Endodermal cell (in vitro differentiated cells): Measurements from ENCODE around the gene ELMO1. TPM values are rescaled to one million over a fixed set of nuclear protein-coding genes. Genes with fewer than 3 reads are reported as not detected.

Source experiments
- DNase-seq: peaks from one replicate; pipeline ENCODE4 v3.0.0-alpha.2; 2017
- H3K27ac ChIP-seq: 2 replicates; pipeline ENCODE4 v1.5.1; 2013; ENCODE audit warnings: mild to moderate bottlenecking, low read depth, low read length, moderate library complexity
- H3K27me3 ChIP-seq: 2 replicates; pipeline ENCODE4 v1.6.1; 2013; ENCODE audit warnings: mild to moderate bottlenecking, low read length, moderate library complexity; ENCODE audit not compliant: insufficient read depth, control insufficient read depth, poor library complexity, severe bottlenecking
- H3K36me3 ChIP-seq: 2 replicates; pipeline ENCODE4 v1.7.0; 2013; ENCODE audit warnings: mild to moderate bottlenecking, low read length, moderate library complexity; ENCODE audit not compliant: control insufficient read depth, insufficient read depth
- H3K4me1 ChIP-seq: one replicate; pipeline ENCODE4 v1.7.0; 2013; ENCODE audit warnings: low read length; ENCODE audit not compliant: control insufficient read depth, insufficient read depth
- H3K4me3 ChIP-seq: 2 replicates; pipeline ENCODE4 v1.5.1; 2013; ENCODE audit warnings: mild to moderate bottlenecking, low read length, moderate library complexity
- H3K9ac ChIP-seq: 2 replicates; pipeline ENCODE4 v1.6.1; 2013; ENCODE audit warnings: mild to moderate bottlenecking, low read length, moderate library complexity; ENCODE audit not compliant: poor library complexity, severe bottlenecking; ENCODE audit errors: extremely low read depth
- H3K9me3 ChIP-seq: 2 replicates; pipeline ENCODE4 v1.6.1; 2013; ENCODE audit warnings: mild to moderate bottlenecking, low read length, moderate library complexity; ENCODE audit not compliant: control insufficient read depth
- H3K27ac Mint-ChIP-seq: 2 replicates; pipeline ENCODE4 v1.8.0; 2020; ENCODE audit warnings: mixed read lengths
- H3K27me3 Mint-ChIP-seq: 2 replicates; pipeline ENCODE4 v1.8.0; 2021; ENCODE audit warnings: mild to moderate bottlenecking, mixed read lengths; ENCODE audit not compliant: insufficient read depth
- H3K36me3 Mint-ChIP-seq: 2 replicates; pipeline ENCODE4 v1.8.0; 2020; ENCODE audit warnings: low read depth, mixed read lengths
- H3K4me1 Mint-ChIP-seq: 2 replicates; pipeline ENCODE4 v1.8.0; 2020; ENCODE audit warnings: mixed read lengths
- H3K4me3 Mint-ChIP-seq: 2 replicates; pipeline ENCODE4 v1.8.0; 2020; ENCODE audit warnings: mild to moderate bottlenecking, moderate library complexity, mixed read lengths
- H3K9me3 Mint-ChIP-seq: 2 replicates; pipeline ENCODE4 v1.8.0; 2020; ENCODE audit warnings: mild to moderate bottlenecking, mixed read lengths
- WGBS, 2 experiments: methylation state at CpG; one replicate each; pipeline versions ENCODE4 v1.1.5 to v1.1.7; 2013; ENCODE audit warnings: missing lambda C conversion rate in 2 of 2, mixed read lengths in 1 of 2; ENCODE audit not compliant: insufficient coverage in 1 of 2, insufficient read length in 1 of 2; 5-methylcytosine and 5-hydroxymethylcytosine counted together
- total RNA-seq, 2 donors: library from RNA; stranded (reverse); fragmentation: NEBNext Ultra II Directional in 1 of 2; extraction: Animal tissue kit (Norgen Biotek cat#: 25700) in 1 of 2; gene quantifications; 2 replicates in 1 of 2; 3 replicates in 1 of 2; pipeline ENCODE4 v1.2.1, GENCODE V29; 2021
- TF ChIP-seq, protein P1 (sequence below): fragments of 200-600 bp; sonication (generic); conservative IDR thresholded peaks from 2 replicates; pipeline ENCODE4 v1.5.0; 2021; ENCODE audit warnings: antibody characterized with exemption, mild to moderate bottlenecking

Gene ELMO1
- total RNA-seq, 2 donors from 2014 or later, result 120 to 131 TPM

DNA sequence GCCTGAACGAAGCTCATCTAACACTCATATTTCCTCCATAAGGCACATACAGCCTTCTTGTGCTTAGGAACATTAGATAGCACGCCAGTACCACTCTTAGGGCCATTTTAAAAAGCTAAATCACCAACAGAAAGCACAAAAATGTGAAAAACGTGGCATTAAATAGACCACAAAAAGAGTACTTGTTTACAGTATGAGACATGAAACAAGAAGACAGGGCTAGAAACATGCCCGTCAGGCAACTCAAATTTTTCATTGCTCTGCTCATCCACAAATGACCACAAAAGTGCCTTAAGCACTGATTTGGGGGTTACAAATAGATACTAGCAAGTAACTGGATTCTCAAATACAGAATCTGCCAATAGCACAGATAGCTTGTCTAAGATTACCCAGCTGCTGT lies 67.8 kb downstream of the ELMO1 start:
- no peaks in the 10 kb centered on the region for H3K27me3 Mint-ChIP-seq
- peaks cover 18% of the 10 kb centered on the region for H3K4me1 ChIP-seq
- H3K36me3 ChIP-seq, result peaks cover 51% of the 10 kb centered on the region
- H3K4me1 Mint-ChIP-seq, result peaks cover 43% of the 10 kb centered on the region
- H3K36me3 Mint-ChIP-seq, result peaks cover 55% of the 10 kb centered on the region
- no peak for DNase-seq
- no peak overlapping the region for H3K4me3 Mint-ChIP-seq
- H3K27me3 ChIP-seq, result no peaks in the 10 kb centered on the region
- WGBS, 2 experiments, result 92 to 98% methylated on average over 3 to 4 of the region's 4 CpGs
- TF ChIP-seq, protein P1, sequence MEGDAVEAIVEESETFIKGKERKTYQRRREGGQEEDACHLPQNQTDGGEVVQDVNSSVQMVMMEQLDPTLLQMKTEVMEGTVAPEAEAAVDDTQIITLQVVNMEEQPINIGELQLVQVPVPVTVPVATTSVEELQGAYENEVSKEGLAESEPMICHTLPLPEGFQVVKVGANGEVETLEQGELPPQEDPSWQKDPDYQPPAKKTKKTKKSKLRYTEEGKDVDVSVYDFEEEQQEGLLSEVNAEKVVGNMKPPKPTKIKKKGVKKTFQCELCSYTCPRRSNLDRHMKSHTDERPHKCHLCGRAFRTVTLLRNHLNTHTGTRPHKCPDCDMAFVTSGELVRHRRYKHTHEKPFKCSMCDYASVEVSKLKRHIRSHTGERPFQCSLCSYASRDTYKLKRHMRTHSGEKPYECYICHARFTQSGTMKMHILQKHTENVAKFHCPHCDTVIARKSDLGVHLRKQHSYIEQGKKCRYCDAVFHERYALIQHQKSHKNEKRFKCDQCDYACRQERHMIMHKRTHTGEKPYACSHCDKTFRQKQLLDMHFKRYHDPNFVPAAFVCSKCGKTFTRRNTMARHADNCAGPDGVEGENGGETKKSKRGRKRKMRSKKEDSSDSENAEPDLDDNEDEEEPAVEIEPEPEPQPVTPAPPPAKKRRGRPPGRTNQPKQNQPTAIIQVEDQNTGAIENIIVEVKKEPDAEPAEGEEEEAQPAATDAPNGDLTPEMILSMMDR, result no peak
- H3K27ac Mint-ChIP-seq, result peak overlapping the region; percentile 28
- H3K4me3 ChIP-seq, result peak overlapping the region; percentile 64
- H3K27ac ChIP-seq, result no peak overlapping the region
- H3K9me3 ChIP-seq, result peaks cover 48% of the 10 kb centered on the region
- peaks cover 42% of the 10 kb centered on the region for H3K9me3 Mint-ChIP-seq
- H3K9ac ChIP-seq, result no peak overlapping the region

DNA sequence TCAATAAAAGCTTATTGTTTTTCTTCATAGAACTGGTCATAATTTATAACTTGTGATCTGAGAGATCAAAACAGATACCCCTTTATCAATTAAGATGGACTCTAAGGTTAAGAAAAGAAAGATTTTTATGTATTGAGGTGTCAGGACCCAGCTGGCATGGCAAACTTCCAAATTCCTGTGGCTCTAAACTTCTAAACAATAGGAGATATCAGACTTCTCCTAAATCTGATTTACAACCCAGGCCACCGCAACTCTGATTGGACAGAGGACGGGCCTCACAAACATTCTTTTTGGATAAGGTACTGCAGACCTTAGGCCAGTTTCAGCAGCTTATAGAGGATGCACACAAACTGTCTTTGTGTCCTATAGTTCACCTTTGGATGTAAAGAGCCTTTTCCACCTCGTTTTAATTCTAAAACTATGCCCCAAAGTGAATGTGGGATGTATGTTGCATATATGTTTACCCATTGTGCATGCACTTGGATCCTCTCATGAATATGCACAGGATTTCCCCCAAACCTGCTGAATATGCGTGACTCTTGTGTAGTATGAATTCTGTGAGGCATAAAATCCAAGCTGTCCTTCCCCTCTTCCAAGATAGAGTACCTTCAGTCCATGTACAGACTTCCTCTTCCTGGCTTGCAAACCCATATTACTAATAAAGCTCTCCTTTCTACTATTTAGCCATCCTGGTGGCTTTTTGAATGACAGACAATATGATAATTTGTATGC lies 69.0 kb downstream of the ELMO1 start:
- DNase-seq, result no peak
- H3K9ac ChIP-seq, result no peak overlapping the region
- Mint-ChIP-seq H3K9me3 (peaks cover 52% of the 10 kb centered on the region), H3K4me1 (peaks cover 37% of the 10 kb centered on the region), H3K27me3 (no peaks in the 10 kb centered on the region), H3K36me3 (peaks cover 66% of the 10 kb centered on the region), H3K4me3 (no peak overlapping the region), H3K27ac (peak overlapping the region; percentile 79)
- peaks cover 18% of the 10 kb centered on the region for H3K4me1 ChIP-seq
- H3K4me3 ChIP-seq, result peak overlapping the region; percentile 64
- no peak overlapping the region for H3K27ac ChIP-seq
- TF ChIP-seq, protein P1, result no peak
- no peaks in the 10 kb centered on the region for H3K27me3 ChIP-seq
- WGBS, 2 experiments, result 92 to 100% methylated on average over 4 of the region's 4 CpGs
- H3K36me3 ChIP-seq, result peaks cover 58% of the 10 kb centered on the region
- H3K9me3 ChIP-seq, result peaks cover 59% of the 10 kb centered on the region

DNA sequence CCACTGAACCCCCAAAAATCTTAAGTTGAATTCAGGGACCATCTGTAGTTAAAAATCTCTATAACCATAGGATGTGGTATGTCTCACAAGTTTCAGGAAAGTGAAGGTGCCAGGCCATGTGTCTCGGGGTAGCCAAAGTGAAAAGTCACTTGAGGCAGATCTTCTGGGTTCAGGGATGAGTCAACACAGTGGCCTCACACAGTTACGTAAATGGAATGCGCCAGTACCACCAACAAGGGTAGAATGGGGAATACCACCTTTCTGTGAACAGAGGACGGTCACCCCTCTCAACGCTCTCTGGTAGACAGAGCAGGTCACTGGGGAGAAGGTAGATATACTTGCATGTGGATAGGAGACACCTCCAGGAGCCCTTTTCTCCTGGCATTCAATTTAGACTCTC lies 71.4 kb downstream of the ELMO1 start:
- Histone ChIP-seq H3K36me3 (peaks cover 71% of the 10 kb centered on the region), H3K27ac (no peak overlapping the region), H3K9me3 (peaks cover 65% of the 10 kb centered on the region), H3K4me3 (peak overlapping the region; percentile 61), H3K9ac (no peak overlapping the region), H3K4me1 (peaks cover 15% of the 10 kb centered on the region), H3K27me3 (no peaks in the 10 kb centered on the region)
- TF ChIP-seq, protein P1, result no peak
- H3K36me3 Mint-ChIP-seq, result peaks cover 70% of the 10 kb centered on the region
- peaks cover 31% of the 10 kb centered on the region for H3K4me1 Mint-ChIP-seq
- H3K27me3 Mint-ChIP-seq, result no peaks in the 10 kb centered on the region
- no peak for DNase-seq
- H3K4me3 Mint-ChIP-seq, result no peak overlapping the region
- no peak overlapping the region for H3K27ac Mint-ChIP-seq
- peaks cover 52% of the 10 kb centered on the region for H3K9me3 Mint-ChIP-seq
- WGBS, 2 experiments, result 97 to 100% methylated on average over 2 to 5 of the region's 5 CpGs
